ENCODE results near the gene CSAG2.
"Not testable (repeated sequence)": the region's sequence is repeated elsewhere in the genome, so short reads cannot be mapped to it uniquely, and the experiment has no call there.

CSAG2 gene

DNA sequence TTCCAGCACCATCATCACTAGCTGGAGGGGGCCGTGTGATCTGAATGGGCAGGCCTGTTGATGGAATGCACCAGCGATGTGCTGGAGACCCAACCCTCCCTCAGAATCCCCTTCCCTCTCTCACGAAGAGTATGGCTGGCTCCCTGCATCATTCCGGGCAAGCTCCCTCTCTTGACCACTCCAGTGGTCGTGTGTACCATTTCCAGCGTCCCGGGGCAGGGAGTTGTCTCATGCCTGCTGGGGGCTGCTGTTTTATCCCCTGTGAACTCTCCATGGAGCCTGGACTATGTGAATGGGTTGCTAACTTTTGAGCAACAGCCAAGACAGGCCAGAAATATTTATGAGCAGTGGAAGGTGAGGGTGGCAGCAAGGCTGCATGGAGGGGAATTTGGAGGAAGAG is 16.3 kb upstream of the CSAG2 start:
- Histone ChIP-seq H3K36me3 (ENCODE audit: control insufficient read depth, insufficient read depth, low read length) (no peaks in the 10 kb centered on the region), H3K27ac (ENCODE audit: low read length) (no peak overlapping the region), H3K4me3 (ENCODE audit: low read length) (no peak overlapping the region), H3K4me1 (ENCODE audit: control insufficient read depth, insufficient read depth, low read length) (no peaks in the 10 kb centered on the region), H3K27me3 (ENCODE audit: control insufficient read depth, insufficient read depth, low read length) (no peaks in the 10 kb centered on the region), H3K9me3 (ENCODE audit: control insufficient read depth, insufficient read depth, low read length) (no peaks in the 10 kb centered on the region)
- no CpG with 5 or more reads among the region's 7 CpGs for WGBS (ENCODE audit: insufficient coverage, insufficient read length)
- no peak for DNase-seq (ENCODE audit: low read depth, low spot score)

DNA sequence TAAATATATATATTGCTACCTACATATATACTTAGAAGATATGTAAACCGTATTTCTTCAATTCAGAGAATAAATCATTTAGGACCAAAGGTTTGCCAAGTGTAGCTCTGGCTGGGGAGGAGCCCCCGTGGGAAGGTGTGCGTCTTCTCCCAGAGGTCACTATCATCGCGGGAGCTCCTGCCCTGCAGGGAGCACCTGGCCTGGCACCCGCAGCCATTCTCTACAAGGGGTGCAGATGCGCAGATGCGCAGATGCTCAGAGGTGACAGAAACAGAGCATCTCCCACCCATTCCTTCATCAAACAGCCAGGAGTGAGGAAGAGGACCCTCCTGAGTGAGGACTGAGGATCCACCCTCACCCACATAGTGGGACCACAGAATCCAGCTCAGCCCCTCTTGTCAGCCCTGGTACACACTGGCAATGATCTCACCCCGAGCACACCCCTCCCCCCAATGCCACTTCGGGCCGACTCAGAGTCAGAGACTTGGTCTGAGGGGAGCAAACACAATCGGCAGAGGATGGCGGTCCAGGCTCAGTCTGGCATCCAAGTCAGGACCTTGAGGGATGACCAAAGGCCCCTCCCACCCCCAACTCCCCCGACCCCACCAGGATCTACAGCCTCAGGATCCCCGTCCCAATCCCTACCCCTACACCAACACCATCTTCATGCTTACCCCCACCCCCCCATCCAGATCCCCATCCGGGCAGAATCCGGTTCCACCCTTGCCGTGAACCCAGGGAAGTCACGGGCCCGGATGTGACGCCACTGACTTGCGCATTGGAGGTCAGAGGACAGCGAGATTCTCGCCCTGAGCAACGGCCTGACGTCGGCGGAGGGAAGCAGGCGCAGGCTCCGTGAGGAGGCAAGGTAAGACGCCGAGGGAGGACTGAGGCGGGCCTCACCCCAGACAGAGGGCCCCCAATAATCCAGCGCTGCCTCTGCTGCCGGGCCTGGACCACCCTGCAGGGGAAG is 5.0 kb upstream of the CSAG2 start, which contains the start of gene MAGEA2B:
Gene MAGEA2B, plus strand, starts transcription at position 814 of the 973 bp plus-strand sequence. CDS start 2,479 bp downstream, outside the sequence.
- H3K4me3 ChIP-seq (ENCODE audit: low read length); DNase-seq (ENCODE audit: low read depth, low spot score); H3K27ac ChIP-seq (ENCODE audit: low read length); H3K9me3 ChIP-seq (ENCODE audit: control insufficient read depth, insufficient read depth, low read length); H3K27me3 ChIP-seq (ENCODE audit: control insufficient read depth, insufficient read depth, low read length); H3K4me1 ChIP-seq (ENCODE audit: control insufficient read depth, insufficient read depth, low read length); H3K36me3 ChIP-seq (ENCODE audit: control insufficient read depth, insufficient read depth, low read length): not testable (repeated sequence)
- WGBS (ENCODE audit: insufficient coverage, insufficient read length), result no CpG with 5 or more reads among the region's 35 CpGs

DNA sequence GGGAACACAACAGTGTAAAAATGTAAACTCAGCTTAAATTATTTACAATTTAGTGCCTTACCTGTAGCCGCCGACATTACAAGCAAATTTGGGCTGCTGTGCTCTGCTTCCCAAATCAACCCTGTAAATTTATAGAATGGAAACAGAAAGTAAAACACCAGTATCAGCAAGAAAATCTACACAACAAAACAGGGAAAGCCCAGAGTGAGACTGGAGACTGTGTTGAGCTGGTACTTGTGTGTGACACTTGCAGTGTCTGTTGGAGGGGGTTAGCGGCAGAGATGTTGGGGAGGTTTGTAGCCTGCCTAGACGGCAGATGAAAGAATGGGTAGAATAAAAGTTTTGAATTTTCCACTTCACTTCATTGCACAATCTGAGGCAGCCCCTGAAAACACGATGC is 4.1 kb upstream of the CSAG2 start:
- not testable (repeated sequence) for H3K4me3 ChIP-seq (ENCODE audit: low read length); H3K9me3 ChIP-seq (ENCODE audit: control insufficient read depth, insufficient read depth, low read length); H3K4me1 ChIP-seq (ENCODE audit: control insufficient read depth, insufficient read depth, low read length); DNase-seq (ENCODE audit: low read depth, low spot score); H3K27ac ChIP-seq (ENCODE audit: low read length); H3K27me3 ChIP-seq (ENCODE audit: control insufficient read depth, insufficient read depth, low read length); H3K36me3 ChIP-seq (ENCODE audit: control insufficient read depth, insufficient read depth, low read length)
- no CpG with 5 or more reads among the region's 5 CpGs for WGBS (ENCODE audit: insufficient coverage, insufficient read length)

DNA sequence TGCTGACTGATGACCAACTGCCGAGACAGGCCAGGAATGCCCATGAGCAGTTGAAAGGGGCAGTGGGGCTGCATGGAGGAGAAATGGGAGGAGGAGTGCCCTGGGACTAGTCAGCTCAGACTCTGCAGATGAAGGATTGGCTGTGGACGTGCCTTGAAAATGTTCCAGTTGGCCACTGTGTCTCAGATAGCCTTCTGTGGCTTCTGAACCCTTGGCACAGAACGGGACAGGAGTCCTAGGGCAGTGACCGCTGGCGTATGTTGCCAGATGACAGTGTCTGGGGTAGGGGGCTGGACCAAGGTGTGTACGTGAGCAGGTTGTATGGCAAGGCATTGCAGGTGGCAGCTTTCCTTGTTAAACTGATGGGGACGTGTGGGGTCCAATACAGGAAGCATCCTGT is 2.6 kb downstream of the CSAG2 start:
- WGBS (ENCODE audit: insufficient coverage, insufficient read length), result no CpG with 5 or more reads among the region's 7 CpGs
- H3K27me3 ChIP-seq (ENCODE audit: control insufficient read depth, insufficient read depth, low read length); H3K9me3 ChIP-seq (ENCODE audit: control insufficient read depth, insufficient read depth, low read length); H3K4me3 ChIP-seq (ENCODE audit: low read length); H3K27ac ChIP-seq (ENCODE audit: low read length); H3K4me1 ChIP-seq (ENCODE audit: control insufficient read depth, insufficient read depth, low read length); DNase-seq (ENCODE audit: low read depth, low spot score); H3K36me3 ChIP-seq (ENCODE audit: control insufficient read depth, insufficient read depth, low read length): not testable (repeated sequence)

DNA sequence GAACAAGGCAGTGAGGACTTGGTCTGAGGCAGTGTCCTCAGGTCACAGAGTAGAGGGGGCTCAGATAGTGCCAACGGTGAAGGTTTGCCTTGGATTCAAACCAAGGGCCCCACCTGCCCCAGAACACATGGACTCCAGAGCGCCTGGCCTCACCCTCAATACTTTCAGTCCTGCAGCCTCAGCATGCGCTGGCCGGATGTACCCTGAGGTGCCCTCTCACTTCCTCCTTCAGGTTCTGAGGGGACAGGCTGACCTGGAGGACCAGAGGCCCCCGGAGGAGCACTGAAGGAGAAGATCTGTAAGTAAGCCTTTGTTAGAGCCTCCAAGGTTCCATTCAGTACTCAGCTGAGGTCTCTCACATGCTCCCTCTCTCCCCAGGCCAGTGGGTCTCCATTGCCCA is 8.7 kb downstream of the CSAG2 start:
- not testable (repeated sequence) for H3K4me3 ChIP-seq (ENCODE audit: low read length); DNase-seq (ENCODE audit: low read depth, low spot score); H3K4me1 ChIP-seq (ENCODE audit: control insufficient read depth, insufficient read depth, low read length); H3K27me3 ChIP-seq (ENCODE audit: control insufficient read depth, insufficient read depth, low read length); H3K36me3 ChIP-seq (ENCODE audit: control insufficient read depth, insufficient read depth, low read length); H3K27ac ChIP-seq (ENCODE audit: low read length); H3K9me3 ChIP-seq (ENCODE audit: control insufficient read depth, insufficient read depth, low read length)
- no CpG with 5 or more reads among the region's 5 CpGs for WGBS (ENCODE audit: insufficient coverage, insufficient read length)

DNA sequence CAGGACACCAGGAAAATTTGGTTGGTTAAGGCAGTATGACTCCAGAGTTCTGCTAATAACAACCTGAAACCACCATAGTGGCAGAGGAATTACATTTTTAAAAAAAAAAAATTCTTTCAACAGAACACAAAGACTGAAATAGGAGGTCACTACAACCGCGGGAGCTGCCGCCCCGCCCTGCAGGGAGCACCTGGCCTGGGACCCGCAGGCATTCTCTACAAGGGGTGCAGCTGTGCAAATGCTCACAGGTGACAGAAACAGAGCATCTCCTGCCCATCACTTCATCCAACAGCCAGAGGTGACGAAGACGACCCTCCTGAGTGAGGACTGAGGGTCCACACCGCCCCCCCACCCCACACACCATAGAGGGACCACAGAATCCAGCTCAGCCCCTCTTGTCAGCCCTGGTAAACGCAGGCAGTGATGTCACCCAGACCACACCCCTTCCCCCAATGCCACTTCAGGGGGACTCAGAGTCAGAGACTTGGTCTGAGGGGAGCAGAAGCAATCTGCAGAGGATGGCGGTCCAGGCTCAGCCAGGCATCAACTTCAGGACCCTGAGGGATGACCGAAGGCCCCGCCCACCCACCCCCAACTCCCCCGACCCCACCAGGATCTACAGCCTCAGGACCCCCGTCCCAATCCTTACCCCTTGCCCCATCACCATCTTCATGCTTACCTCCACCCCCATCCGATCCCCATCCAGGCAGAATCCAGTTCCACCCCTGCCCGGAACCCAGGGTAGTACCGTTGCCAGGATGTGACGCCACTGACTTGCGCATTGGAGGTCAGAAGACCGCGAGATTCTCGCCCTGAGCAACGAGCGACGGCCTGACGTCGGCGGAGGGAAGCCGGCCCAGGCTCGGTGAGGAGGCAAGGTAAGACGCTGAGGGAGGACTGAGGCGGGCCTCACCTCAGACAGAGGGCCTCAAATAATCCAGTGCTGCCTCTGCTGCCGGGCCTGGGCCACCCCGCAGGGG is 10.8 kb downstream of the CSAG2 start, which contains the start of gene MAGEA3:
Gene MAGEA3, plus strand, starts transcription at position 843 of the 980 bp plus-strand sequence. CDS start 2,039 bp downstream, outside the sequence.
- not testable (repeated sequence) for H3K9me3 ChIP-seq (ENCODE audit: control insufficient read depth, insufficient read depth, low read length); H3K4me3 ChIP-seq (ENCODE audit: low read length); H3K36me3 ChIP-seq (ENCODE audit: control insufficient read depth, insufficient read depth, low read length); H3K27ac ChIP-seq (ENCODE audit: low read length); H3K4me1 ChIP-seq (ENCODE audit: control insufficient read depth, insufficient read depth, low read length); H3K27me3 ChIP-seq (ENCODE audit: control insufficient read depth, insufficient read depth, low read length); DNase-seq (ENCODE audit: low read depth, low spot score)
- no CpG with 5 or more reads among the region's 34 CpGs for WGBS (ENCODE audit: insufficient coverage, insufficient read length)

DNA sequence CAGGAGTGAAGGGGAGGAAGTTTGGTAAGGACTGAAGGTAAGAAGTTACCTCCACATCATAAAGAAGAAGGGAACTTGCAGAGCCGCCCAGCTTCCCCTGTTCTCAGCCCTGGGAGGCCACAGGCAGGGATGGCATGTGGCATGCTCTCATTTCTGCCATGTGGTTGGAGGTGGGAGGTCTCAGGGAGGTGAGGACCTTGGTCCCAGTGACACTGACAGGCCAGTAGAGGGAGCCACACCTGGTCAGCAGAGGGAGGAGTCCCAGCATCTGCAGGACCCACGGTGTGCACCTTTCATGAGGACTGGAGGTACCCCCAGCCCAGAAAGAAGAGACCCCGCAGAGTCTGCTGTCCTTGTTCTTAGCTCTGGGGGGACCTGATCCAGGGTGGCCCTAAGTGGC is 28.1 kb downstream of the CSAG2 start:
- not testable (repeated sequence) for H3K9me3 ChIP-seq (ENCODE audit: control insufficient read depth, insufficient read depth, low read length); H3K27ac ChIP-seq (ENCODE audit: low read length); H3K4me3 ChIP-seq (ENCODE audit: low read length); H3K4me1 ChIP-seq (ENCODE audit: control insufficient read depth, insufficient read depth, low read length); H3K27me3 ChIP-seq (ENCODE audit: control insufficient read depth, insufficient read depth, low read length); DNase-seq (ENCODE audit: low read depth, low spot score); H3K36me3 ChIP-seq (ENCODE audit: control insufficient read depth, insufficient read depth, low read length)
- WGBS (ENCODE audit: insufficient coverage, insufficient read length), result no CpG with 5 or more reads among the region's 3 CpGs

DNA sequence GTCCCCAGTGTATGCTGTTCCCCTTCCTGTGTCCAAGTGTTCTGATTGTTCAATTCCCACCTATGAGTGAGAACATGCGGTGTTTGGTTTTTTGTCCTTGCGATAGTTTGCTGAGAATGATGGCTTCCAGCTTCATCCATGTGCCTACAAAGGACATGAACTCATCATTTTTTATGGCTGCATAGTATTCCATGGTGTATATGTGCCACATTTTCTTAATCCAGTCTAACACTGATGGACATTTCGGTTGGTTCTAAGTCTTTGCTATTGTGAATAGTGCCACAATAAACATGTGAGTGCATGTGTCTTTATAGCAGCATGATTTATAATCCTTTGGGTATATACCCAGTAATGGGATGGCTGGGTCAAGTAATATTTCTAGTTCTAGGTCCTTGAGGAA is 34.4 kb downstream of the CSAG2 start:
- not testable (repeated sequence) for H3K27ac ChIP-seq (ENCODE audit: low read length); DNase-seq (ENCODE audit: low read depth, low spot score); H3K4me1 ChIP-seq (ENCODE audit: control insufficient read depth, insufficient read depth, low read length); H3K36me3 ChIP-seq (ENCODE audit: control insufficient read depth, insufficient read depth, low read length); H3K9me3 ChIP-seq (ENCODE audit: control insufficient read depth, insufficient read depth, low read length); H3K27me3 ChIP-seq (ENCODE audit: control insufficient read depth, insufficient read depth, low read length); H3K4me3 ChIP-seq (ENCODE audit: low read length)
- WGBS (ENCODE audit: insufficient coverage, insufficient read length), result no CpG with 5 or more reads among the region's 3 CpGs

DNA sequence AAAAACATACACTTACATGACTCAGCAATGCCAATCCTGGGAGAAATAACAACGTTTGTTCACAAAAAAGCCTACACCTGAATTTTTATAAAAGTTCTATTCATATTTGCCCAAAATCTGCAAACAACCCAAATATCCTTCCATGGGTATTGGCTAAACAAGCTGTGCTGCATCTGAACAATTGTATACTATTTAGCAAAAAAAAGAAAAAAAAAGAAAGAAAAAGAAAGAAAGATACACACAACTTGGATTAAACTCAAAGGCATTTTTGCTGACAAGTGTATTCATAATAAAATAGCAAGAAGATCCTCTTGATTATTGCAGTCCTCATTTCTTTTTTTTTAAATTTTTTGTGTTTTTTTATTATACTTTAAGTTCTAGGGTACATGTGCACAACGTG is 34.9 kb downstream of the CSAG2 start:
- no peak overlapping the region for H3K27ac ChIP-seq (ENCODE audit: low read length)
- no peaks in the 10 kb centered on the region for H3K4me1 ChIP-seq (ENCODE audit: control insufficient read depth, insufficient read depth, low read length)
- no peaks in the 10 kb centered on the region for H3K36me3 ChIP-seq (ENCODE audit: control insufficient read depth, insufficient read depth, low read length)
- H3K27me3 ChIP-seq (ENCODE audit: control insufficient read depth, insufficient read depth, low read length), result no peaks in the 10 kb centered on the region
- no CpG with 5 or more reads among the region's 2 CpGs for WGBS (ENCODE audit: insufficient coverage, insufficient read length)
- no peaks in the 10 kb centered on the region for H3K9me3 ChIP-seq (ENCODE audit: control insufficient read depth, insufficient read depth, low read length)
- no peak overlapping the region for H3K4me3 ChIP-seq (ENCODE audit: low read length)
- DNase-seq (ENCODE audit: low read depth, low spot score), result no peak

DNA sequence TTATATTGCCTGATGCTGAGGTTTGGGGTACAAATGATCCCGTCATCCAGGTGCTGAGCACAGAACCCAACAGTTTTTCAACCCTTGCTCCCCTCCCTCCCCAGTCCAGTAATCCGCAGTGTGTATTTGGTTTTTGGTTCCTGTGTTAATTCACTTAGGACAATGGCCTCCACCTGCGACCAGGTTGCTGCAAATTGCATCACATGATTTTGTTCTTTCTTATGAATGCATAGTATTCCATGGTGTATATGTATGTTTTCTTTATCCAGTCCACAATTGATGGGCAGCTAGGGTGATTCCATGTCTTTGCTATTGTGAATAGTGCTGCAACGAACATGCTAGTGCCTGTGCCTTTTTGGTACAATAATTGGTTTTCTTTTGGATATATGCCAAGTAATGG is 46.0 kb downstream of the CSAG2 start:
- no peak overlapping the region for H3K27ac ChIP-seq (ENCODE audit: low read length)
- WGBS (ENCODE audit: insufficient coverage, insufficient read length), result no CpG with 5 or more reads among the region's 4 CpGs
- H3K4me1 ChIP-seq (ENCODE audit: control insufficient read depth, insufficient read depth, low read length), result no peaks in the 10 kb centered on the region
- H3K4me3 ChIP-seq (ENCODE audit: low read length), result no peak overlapping the region
- H3K9me3 ChIP-seq (ENCODE audit: control insufficient read depth, insufficient read depth, low read length), result no peaks in the 10 kb centered on the region
- no peaks in the 10 kb centered on the region for H3K36me3 ChIP-seq (ENCODE audit: control insufficient read depth, insufficient read depth, low read length)
- no peaks in the 10 kb centered on the region for H3K27me3 ChIP-seq (ENCODE audit: control insufficient read depth, insufficient read depth, low read length)
- no peak for DNase-seq (ENCODE audit: low read depth, low spot score)
